PC-3 (cell line): Measurements from ENCODE around the gene OVCH1. TPM values are rescaled to one million over a fixed set of nuclear protein-coding genes. Genes with fewer than 3 reads are reported as not detected.
A peak's percentile ranks its signal among the peaks of the same experiment; 100 is the strongest.

Source experiments
- ATAC-seq: fragments of 200-7000 bp; cut with Tn5 transposase; 2 replicates; pipeline ENCODE4 v1.9.1; 2020; ENCODE audit warnings: mild to moderate bottlenecking, moderate library complexity
- BruUV-seq: library from RNA; stranded (reverse); fragments of 400-500 nt; replicated peaks from 2 replicates; lab custom pipeline; 2021; lab: Mats Ljungman, UMichigan
- CTCF ChIA-PET: fragments of 300-600 bp; sonication (Branson Sonifier 250); formaldehyde crosslinking; loops from one replicate; lab custom pipeline; 2022; ENCODE audit warnings: antibody characterized with exemption; lab: Charles Lee
- POLR2A ChIA-PET: fragments of 300-600 bp; sonication (Branson Sonifier 250); formaldehyde crosslinking; loops from one replicate; lab custom pipeline; 2022; ENCODE audit warnings: antibody characterized with exemption; ENCODE audit not compliant: unreplicated experiment; lab: Charles Lee
- DNase-seq: peaks from one replicate; pipeline ENCODE4 v3.0.0-alpha.2; 2015
- H2AFZ ChIP-seq: fragments of 300-600 bp; sonication (generic); 2 replicates; pipeline ENCODE4 v1.6.0; 2016; ENCODE audit warnings: antibody characterized with exemption, low read length
- H3F3A ChIP-seq: fragments of 300-600 bp; sonication (generic); one replicate; pipeline ENCODE4 v1.6.0; 2017; ENCODE audit warnings: antibody characterized with exemption, low read length, control low read depth, mild to moderate bottlenecking; ENCODE audit not compliant: unreplicated experiment
- H3K27ac ChIP-seq: fragments of 300-600 bp; sonication (generic); 2 replicates; pipeline ENCODE4 v1.5.1; 2016; ENCODE audit warnings: mild to moderate bottlenecking, low read length
- H3K27me3 ChIP-seq: fragments of 300-600 bp; sonication (generic); 2 replicates; pipeline ENCODE4 v1.6.1; 2016; ENCODE audit warnings: low read length, mixed read lengths
- H3K36me3 ChIP-seq: fragments of 300-600 bp; sonication (generic); 2 replicates; pipeline ENCODE4 v1.6.1; 2016; ENCODE audit warnings: low read depth, mixed run types, low read length, mixed read lengths
- H3K4me1 ChIP-seq: fragments of 300-600 bp; sonication (generic); 2 replicates; pipeline ENCODE4 v1.5.1; 2016; ENCODE audit warnings: low read length; ENCODE audit not compliant: insufficient read depth
- H3K4me2 ChIP-seq: fragments of 300-600 bp; sonication (generic); 2 replicates; pipeline ENCODE4 v1.6.0; 2016; ENCODE audit warnings: low read length
- H3K4me3 ChIP-seq: fragments of 300-600 bp; sonication (generic); 2 replicates; pipeline ENCODE4 v1.5.1; 2016; ENCODE audit warnings: mild to moderate bottlenecking, low read length, mixed read lengths
- H3K79me2 ChIP-seq: fragments of 300-600 bp; sonication (generic); 2 replicates; pipeline ENCODE4 v1.6.1; 2017; ENCODE audit warnings: low read length, mixed read lengths
- H3K9ac ChIP-seq: fragments of 300-600 bp; sonication (generic); 2 replicates; pipeline ENCODE4 v1.6.0; 2016; ENCODE audit warnings: mild to moderate bottlenecking, low read length
- H3K9me2 ChIP-seq: fragments of 300-600 bp; sonication (generic); replicated peaks from 2 replicates; pipeline ENCODE4 v1.6.1; 2016; ENCODE audit warnings: mixed run types, low read length, mixed read lengths
- H3K9me3 ChIP-seq: fragments of 300-600 bp; sonication (generic); 2 replicates; pipeline ENCODE4 v1.6.1; 2016; ENCODE audit warnings: low read length, mixed read lengths
- H4K20me1 ChIP-seq: fragments of 300-600 bp; sonication (generic); 2 replicates; pipeline ENCODE4 v1.6.1; 2016; ENCODE audit warnings: low read length, mixed read lengths
- EZH2 ChIP-seq: fragments of 300-600 bp; sonication (generic); IDR thresholded peaks from one replicate; pipeline ENCODE4 v1.6.1; 2017; ENCODE audit warnings: antibody characterized with exemption, mild to moderate bottlenecking, low read length; ENCODE audit not compliant: unreplicated experiment
- EZH2phosphoT487 ChIP-seq: fragments of 300-600 bp; sonication (generic); IDR thresholded peaks from 2 replicates; pipeline ENCODE4 v1.6.1; 2018; ENCODE audit warnings: mild to moderate bottlenecking, antibody characterized with exemption, low read length, borderline replicate concordance
- intact Hi-C: fragments of 100-400 bp; cut with micrococcal nuclease; formaldehyde crosslinking; loops from 2 replicates; pipeline ENCODE4 v1.9.0; 2023
- total RNA-seq: library from RNA; depleted of rRNA; stranded (reverse); fragments of >200 nt; gene quantifications from 2 replicates; pipeline ENCODE4 v1.2.3, GENCODE V29; 2014
- TF ChIP-seq, protein P1 (sequence below): fragments of 300-600 bp; sonication (generic); conservative IDR thresholded peaks from 2 replicates; pipeline ENCODE4 v1.5.1; 2017; ENCODE audit warnings: antibody characterized with exemption, low read depth, mild to moderate bottlenecking, low read length

Gene OVCH1
- total RNA-seq, 1 experiment from 2014 or later = not detected

DNA sequence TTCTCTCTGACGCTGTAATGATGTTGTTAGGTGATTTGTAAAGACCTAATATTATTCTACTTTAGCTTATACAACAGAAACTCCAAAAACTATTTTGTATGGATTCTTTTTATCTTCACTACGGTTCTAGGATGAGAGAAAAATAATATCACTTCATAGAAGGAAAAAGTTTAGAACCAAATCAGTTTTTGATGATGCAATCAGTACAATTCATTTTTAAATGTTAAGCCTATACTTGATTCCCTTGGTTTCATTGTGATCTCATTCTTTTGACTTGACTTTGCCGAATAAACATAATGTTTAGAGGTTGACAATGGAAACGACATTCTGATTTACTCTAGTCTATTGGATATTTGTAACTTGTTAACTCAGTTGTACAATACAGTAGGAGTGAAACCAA, 91.9 kb downstream of the OVCH1 start:
- Histone ChIP-seq H3K27ac (no peak overlapping the region), H3K9me3 (0 out of 2 replicates have a peak, but pooled peaks cover 4% of the 10 kb centered on the region), H3K36me3 (no peaks in the 10 kb centered on the region), H3K79me2 (no peaks in the 10 kb centered on the region), H4K20me1 (no peaks in the 10 kb centered on the region), H3K9me2 (0 out of 2 replicates have a peak, but pooled peaks cover 3% of the 10 kb centered on the region), H3K27me3 (peaks cover 34% of the 10 kb centered on the region; the same call in 1 of the 2 replicates), H3K4me1 (no peaks in the 10 kb centered on the region), H3K4me3 (no peak overlapping the region), H3K4me2 (no peak overlapping the region), H3K9ac (no peak overlapping the region), H2AFZ (no peak overlapping the region), H3F3A (no peaks in the 10 kb centered on the region)
- TF ChIP-seq, protein P1, sequence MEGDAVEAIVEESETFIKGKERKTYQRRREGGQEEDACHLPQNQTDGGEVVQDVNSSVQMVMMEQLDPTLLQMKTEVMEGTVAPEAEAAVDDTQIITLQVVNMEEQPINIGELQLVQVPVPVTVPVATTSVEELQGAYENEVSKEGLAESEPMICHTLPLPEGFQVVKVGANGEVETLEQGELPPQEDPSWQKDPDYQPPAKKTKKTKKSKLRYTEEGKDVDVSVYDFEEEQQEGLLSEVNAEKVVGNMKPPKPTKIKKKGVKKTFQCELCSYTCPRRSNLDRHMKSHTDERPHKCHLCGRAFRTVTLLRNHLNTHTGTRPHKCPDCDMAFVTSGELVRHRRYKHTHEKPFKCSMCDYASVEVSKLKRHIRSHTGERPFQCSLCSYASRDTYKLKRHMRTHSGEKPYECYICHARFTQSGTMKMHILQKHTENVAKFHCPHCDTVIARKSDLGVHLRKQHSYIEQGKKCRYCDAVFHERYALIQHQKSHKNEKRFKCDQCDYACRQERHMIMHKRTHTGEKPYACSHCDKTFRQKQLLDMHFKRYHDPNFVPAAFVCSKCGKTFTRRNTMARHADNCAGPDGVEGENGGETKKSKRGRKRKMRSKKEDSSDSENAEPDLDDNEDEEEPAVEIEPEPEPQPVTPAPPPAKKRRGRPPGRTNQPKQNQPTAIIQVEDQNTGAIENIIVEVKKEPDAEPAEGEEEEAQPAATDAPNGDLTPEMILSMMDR = no peak
- TF ChIP-seq EZH2phosphoT487 = no peak
- no peak for TF ChIP-seq EZH2
- ChIA-PET CTCF (no interaction called here), POLR2A (no interaction called here)
- intact Hi-C loops = no loop called here
- BruUV-seq = no TSS peak
- ATAC-seq (no peak), DNase-seq (no peak)

DNA sequence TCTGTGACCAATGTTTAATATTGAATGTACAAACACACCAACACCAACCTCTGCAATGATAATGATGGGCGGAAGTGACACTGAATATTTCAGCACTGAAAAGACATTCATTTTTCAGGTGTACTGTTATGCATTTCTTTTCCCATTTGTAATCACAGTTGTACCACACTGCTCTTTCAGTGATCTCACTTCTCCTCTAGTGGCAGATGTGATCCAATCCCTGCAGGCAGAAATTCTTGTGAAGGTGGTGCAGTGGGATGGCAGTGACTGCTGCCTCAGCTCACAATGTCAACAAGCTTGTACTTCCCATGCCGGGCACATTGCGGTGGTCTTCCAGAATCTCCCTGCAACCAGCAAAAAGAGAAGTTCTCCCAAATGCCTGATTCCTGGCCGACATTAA, 93.5 kb downstream of the OVCH1 start:
- H3K9ac ChIP-seq = no peak overlapping the region
- no peaks in the 10 kb centered on the region for H3K79me2 ChIP-seq
- DNase-seq (no peak), ATAC-seq (peak; percentile 84)
- no peak overlapping the region for H3K4me3 ChIP-seq
- 0 out of 2 replicates have a peak, but pooled peaks cover 4% of the 10 kb centered on the region for H3K9me3 ChIP-seq
- no peaks in the 10 kb centered on the region for H3K36me3 ChIP-seq
- H3K27ac ChIP-seq = no peak overlapping the region
- intact Hi-C loops = no loop called here
- H3K4me2 ChIP-seq = no peak overlapping the region
- H2AFZ ChIP-seq = no peak overlapping the region
- ChIA-PET POLR2A (no interaction called here), CTCF (no interaction called here)
- no TSS peak for BruUV-seq
- no peak for TF ChIP-seq EZH2
- TF ChIP-seq EZH2phosphoT487 = no peak
- TF ChIP-seq, protein P1 = no peak
- H3F3A ChIP-seq = no peaks in the 10 kb centered on the region
- H3K4me1 ChIP-seq = no peaks in the 10 kb centered on the region
- no peaks in the 10 kb centered on the region for H4K20me1 ChIP-seq
- H3K27me3 ChIP-seq = peaks cover 34% of the 10 kb centered on the region; the same call in 1 of the 2 replicates
- 0 out of 2 replicates have a peak, but pooled peaks cover 3% of the 10 kb centered on the region for H3K9me2 ChIP-seq

DNA sequence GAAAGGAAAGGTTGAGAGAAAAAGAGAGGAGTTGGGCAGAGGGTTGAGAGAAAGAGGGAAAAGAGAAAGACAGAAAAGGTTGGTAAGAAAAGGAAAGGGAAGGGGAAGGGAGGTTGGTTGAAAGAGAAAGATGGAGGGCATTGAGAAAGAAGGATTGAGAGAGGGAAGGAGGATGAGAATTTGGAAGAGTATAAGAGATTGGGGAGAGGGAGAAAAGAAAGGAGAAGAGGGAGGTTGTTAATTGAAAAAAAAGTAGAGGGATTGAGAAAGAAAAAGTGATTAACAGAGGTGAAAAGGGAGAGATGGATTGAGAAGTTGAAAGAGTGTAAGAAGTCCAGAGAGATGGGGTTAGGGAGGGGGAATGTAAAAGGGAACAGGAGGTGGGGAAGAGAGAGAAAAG, 95.0 kb downstream of the OVCH1 start:
- no peak for TF ChIP-seq EZH2
- no peak for TF ChIP-seq EZH2phosphoT487
- TF ChIP-seq, protein P1 = no peak
- 0 out of 2 replicates have a peak, but pooled peaks cover 4% of the 10 kb centered on the region for H3K9me3 ChIP-seq
- BruUV-seq = no TSS peak
- peaks cover 34% of the 10 kb centered on the region; the same call in 1 of the 2 replicates for H3K27me3 ChIP-seq
- DNase-seq (no peak), ATAC-seq (no peak)
- no peak overlapping the region for H3K4me2 ChIP-seq
- ChIA-PET POLR2A (no interaction called here), CTCF (no interaction called here)
- H3K27ac ChIP-seq = no peak overlapping the region
- no peaks in the 10 kb centered on the region for H4K20me1 ChIP-seq
- H3K9me2 ChIP-seq = 0 out of 2 replicates have a peak, but pooled peaks cover 3% of the 10 kb centered on the region
- no peaks in the 10 kb centered on the region for H3F3A ChIP-seq
- no peak overlapping the region for H3K9ac ChIP-seq
- H3K4me3 ChIP-seq = no peak overlapping the region
- no peaks in the 10 kb centered on the region for H3K4me1 ChIP-seq
- intact Hi-C loops = no loop called here
- H2AFZ ChIP-seq = no peak overlapping the region
- no peaks in the 10 kb centered on the region for H3K79me2 ChIP-seq
- no peaks in the 10 kb centered on the region for H3K36me3 ChIP-seq
